ENCODE data around the gene KCNJ4.

DNA sequence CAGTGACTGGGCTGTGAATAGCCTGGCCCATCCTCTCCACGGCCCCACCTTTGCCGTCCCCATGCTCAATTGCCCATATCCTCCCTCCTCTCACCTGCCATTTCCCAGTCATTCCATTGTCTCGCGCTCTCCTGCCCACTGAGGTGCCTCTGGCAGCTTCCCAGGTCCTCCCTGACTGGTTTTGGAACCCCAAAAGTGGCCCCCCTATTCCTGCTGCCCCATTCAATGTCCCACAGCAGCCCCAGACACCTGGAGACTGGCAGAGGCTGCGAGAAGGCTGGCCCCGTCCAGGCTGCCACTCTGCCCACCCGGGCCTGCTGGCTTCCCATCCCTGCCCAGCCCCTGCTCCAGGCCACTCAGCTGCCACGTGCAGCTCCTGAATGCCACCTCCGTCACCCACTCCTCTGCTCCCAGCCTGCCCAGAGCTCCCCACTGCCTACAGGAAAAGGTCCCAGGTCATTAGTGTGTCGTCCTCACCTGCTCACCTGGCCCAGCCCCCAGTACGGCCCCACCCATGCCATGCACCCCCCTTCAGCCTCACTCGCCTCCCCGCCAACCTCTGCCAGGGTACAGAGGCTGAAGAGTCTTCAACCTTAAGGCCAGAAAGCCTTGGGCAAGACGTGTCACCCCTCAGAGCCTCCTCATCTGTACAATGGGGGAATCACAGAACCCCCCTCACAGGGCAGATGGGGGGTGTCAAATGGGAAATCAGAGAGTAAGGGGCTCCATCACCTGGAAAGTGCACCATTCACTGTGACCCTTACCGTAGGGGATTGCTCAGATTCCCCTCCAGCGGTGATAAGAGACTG is 37.5 kb downstream of the KCNJ4 start:
- TF ChIP-seq, protein P1, sequence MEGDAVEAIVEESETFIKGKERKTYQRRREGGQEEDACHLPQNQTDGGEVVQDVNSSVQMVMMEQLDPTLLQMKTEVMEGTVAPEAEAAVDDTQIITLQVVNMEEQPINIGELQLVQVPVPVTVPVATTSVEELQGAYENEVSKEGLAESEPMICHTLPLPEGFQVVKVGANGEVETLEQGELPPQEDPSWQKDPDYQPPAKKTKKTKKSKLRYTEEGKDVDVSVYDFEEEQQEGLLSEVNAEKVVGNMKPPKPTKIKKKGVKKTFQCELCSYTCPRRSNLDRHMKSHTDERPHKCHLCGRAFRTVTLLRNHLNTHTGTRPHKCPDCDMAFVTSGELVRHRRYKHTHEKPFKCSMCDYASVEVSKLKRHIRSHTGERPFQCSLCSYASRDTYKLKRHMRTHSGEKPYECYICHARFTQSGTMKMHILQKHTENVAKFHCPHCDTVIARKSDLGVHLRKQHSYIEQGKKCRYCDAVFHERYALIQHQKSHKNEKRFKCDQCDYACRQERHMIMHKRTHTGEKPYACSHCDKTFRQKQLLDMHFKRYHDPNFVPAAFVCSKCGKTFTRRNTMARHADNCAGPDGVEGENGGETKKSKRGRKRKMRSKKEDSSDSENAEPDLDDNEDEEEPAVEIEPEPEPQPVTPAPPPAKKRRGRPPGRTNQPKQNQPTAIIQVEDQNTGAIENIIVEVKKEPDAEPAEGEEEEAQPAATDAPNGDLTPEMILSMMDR (conservative IDR thresholded peaks at IDR 0.05; ENCODE audit: low read length), result no peak
- no peak for TF ChIP-seq EZH2phosphoT487 (IDR thresholded peaks at IDR 0.05; ENCODE audit: borderline replicate concordance, low read depth, low read length)

Measured in OCI-LY7 (cell line).